HepG2 (cell line): ENCODE data around the gene EWSR1. TPM values are rescaled to one million over a fixed set of nuclear protein-coding genes. Genes with fewer than 3 reads are reported as not detected.

ENCODE experiments used
- ATAD3A ChIP-seq: sonication (generic); formaldehyde crosslinking; IDR thresholded peaks from 2 replicates; pipeline ENCODE4 v1.4.0; 2020; ENCODE audit warnings: missing genetic modification reagents
- LCORL ChIP-seq, 2 experiments: fragments of 450-650 bp in 1 of 2; sonication (generic) in 1 of 2; formaldehyde crosslinking in 1 of 2; IDR thresholded peaks; 2 replicates each; pipeline versions ENCODE4 v1.5.0 to v1.6.1; 2017 to 2020; ENCODE audit warnings: antibody characterized with exemption in 1 of 2, missing genetic modification reagents in 1 of 2
- NAIF1 ChIP-seq: sonication (generic); formaldehyde crosslinking; IDR thresholded peaks from 2 replicates; pipeline ENCODE4 v1.5.0; 2020; ENCODE audit warnings: mild to moderate bottlenecking, missing genetic modification reagents, borderline replicate concordance
- NRL ChIP-seq: sonication (generic); formaldehyde crosslinking; IDR thresholded peaks from 2 replicates; pipeline ENCODE4 v1.5.0; 2020; ENCODE audit warnings: missing genetic modification reagents, mild to moderate bottlenecking, moderate library complexity, borderline replicate concordance
- POLR2A ChIP-seq, 2 experiments: IDR thresholded peaks; 2 replicates each; pipeline ENCODE4 v1.6.1; 2011; ENCODE audit warnings: low read depth in 2 of 2, low read length in 2 of 2, mild to moderate bottlenecking in 1 of 2, moderate library complexity in 1 of 2; ENCODE audit not compliant: insufficient read depth in 1 of 2
- SRSF4 ChIP-seq: fragments of 200-400 bp; formaldehyde crosslinking; IDR thresholded peaks from one replicate; pipeline ENCODE4 v1.6.1; 2018; ENCODE audit warnings: mild to moderate bottlenecking, low read depth, low read length, moderate library complexity; ENCODE audit not compliant: poor library complexity, severe bottlenecking
- SRSF9 ChIP-seq: fragments of 200-400 bp; formaldehyde crosslinking; IDR thresholded peaks from 2 replicates; pipeline ENCODE4 v1.6.1; 2018; ENCODE audit warnings: borderline replicate concordance, mild to moderate bottlenecking, low read depth, low read length; ENCODE audit not compliant: insufficient read depth, poor library complexity, severe bottlenecking
- TBP ChIP-seq: sonication (generic); formaldehyde crosslinking; IDR thresholded peaks from 2 replicates; pipeline ENCODE4 v1.5.0; 2020; ENCODE audit warnings: missing genetic modification reagents
- TOE1 ChIP-seq: sonication (generic); formaldehyde crosslinking; IDR thresholded peaks from 2 replicates; pipeline ENCODE4 v1.4.0; 2020; ENCODE audit warnings: mild to moderate bottlenecking, missing genetic modification reagents
- ZFY ChIP-seq: sonication (generic); formaldehyde crosslinking; IDR thresholded peaks from 2 replicates; pipeline ENCODE4 v1.4.0; 2020; ENCODE audit warnings: missing genetic modification reagents
- ZNF143 ChIP-seq: sonication (generic); formaldehyde crosslinking; IDR thresholded peaks from 2 replicates; pipeline ENCODE4 v1.4.0; 2020; ENCODE audit warnings: missing genetic modification reagents
- ZNF446 ChIP-seq: sonication (generic); formaldehyde crosslinking; IDR thresholded peaks from 2 replicates; pipeline ENCODE4 v1.5.0; 2020; ENCODE audit warnings: mild to moderate bottlenecking, missing genetic modification reagents
- ZNF530 ChIP-seq: sonication (generic); formaldehyde crosslinking; IDR thresholded peaks from 2 replicates; pipeline ENCODE4 v1.5.0; 2020; ENCODE audit warnings: low read depth, mild to moderate bottlenecking, missing genetic modification reagents
- ZNF558 ChIP-seq: sonication (generic); formaldehyde crosslinking; IDR thresholded peaks from 2 replicates; pipeline ENCODE4 v1.9.0; 2022; ENCODE audit warnings: mild to moderate bottlenecking, missing genetic modification reagents, borderline replicate concordance
- ZNF567 ChIP-seq: sonication (generic); formaldehyde crosslinking; IDR thresholded peaks from 2 replicates; pipeline ENCODE4 v1.8.1; 2023; ENCODE audit warnings: mild to moderate bottlenecking, missing genetic modification reagents, borderline replicate concordance
- ZNF878 ChIP-seq: sonication (generic); formaldehyde crosslinking; IDR thresholded peaks from 2 replicates; pipeline ENCODE4 v1.8.1; 2023; ENCODE audit warnings: mild to moderate bottlenecking, missing genetic modification reagents, moderate library complexity
- ZSCAN31 ChIP-seq: sonication (generic); formaldehyde crosslinking; IDR thresholded peaks from 2 replicates; pipeline ENCODE4 v1.5.0; 2020; ENCODE audit warnings: low read depth, mild to moderate bottlenecking, missing genetic modification reagents
- polyA plus RNA-seq, 8 experiments: library from polyadenylated mRNA; depleted of rRNA in 3 of 8; stranded (reverse) in 7 of 8; unstranded in 1 of 8; fragments of >200 nt; fragmentation: Illumina TruSeq in 4 of 8; extraction: Trizol in 4 of 8; gene quantifications; 2 replicates each; pipeline versions ENCODE4 v1.2.1 to v1.2.3, GENCODE V29; 2011 to 2016; ENCODE audit warnings: low read depth in 4 of 8, missing spikeins in 1 of 8, mixed read lengths in 1 of 8; ENCODE audit not compliant: insufficient read depth in 1 of 8
- total RNA-seq, 5 experiments: library from RNA; depleted of rRNA; stranded (reverse); fragments of >200 nt; fragmentation: Illumina TruSeq; extraction: Trizol; gene quantifications; 2 replicates each; pipeline ENCODE4 v1.2.3, GENCODE V29; 2016; ENCODE audit warnings: low read depth in 1 of 5
- TF ChIP-seq, protein P1 (sequence below): sonication (generic); formaldehyde crosslinking; IDR thresholded peaks from 2 replicates; pipeline ENCODE4 v1.5.0; 2020; ENCODE audit warnings: mild to moderate bottlenecking, missing genetic modification reagents
- TF ChIP-seq, protein P2 (sequence below): sonication (generic); formaldehyde crosslinking; IDR thresholded peaks from 2 replicates; pipeline ENCODE4 v1.4.0; 2020; ENCODE audit warnings: missing genetic modification reagents
- TF ChIP-seq, protein P3 (sequence below): sonication (generic); formaldehyde crosslinking; IDR thresholded peaks from 2 replicates; pipeline ENCODE4 v1.4.0; 2020; ENCODE audit warnings: missing genetic modification reagents
- TF ChIP-seq, protein P4 (sequence below): IDR thresholded peaks from 2 replicates; pipeline ENCODE4 v1.6.1; 2018; ENCODE audit warnings: missing genetic modification reagents
- TF ChIP-seq, protein P5 (sequence below): sonication (generic); formaldehyde crosslinking; IDR thresholded peaks from 2 replicates; pipeline ENCODE4 v1.9.0; 2021; ENCODE audit warnings: missing genetic modification reagents, borderline replicate concordance

EWSR1 gene
- total and polyA plus RNA-seq, 2 of the 13 experiments (the other 11 are each of a cell fraction or from before 2014, with no cell fraction given), result 211 to 326 TPM

DNA sequence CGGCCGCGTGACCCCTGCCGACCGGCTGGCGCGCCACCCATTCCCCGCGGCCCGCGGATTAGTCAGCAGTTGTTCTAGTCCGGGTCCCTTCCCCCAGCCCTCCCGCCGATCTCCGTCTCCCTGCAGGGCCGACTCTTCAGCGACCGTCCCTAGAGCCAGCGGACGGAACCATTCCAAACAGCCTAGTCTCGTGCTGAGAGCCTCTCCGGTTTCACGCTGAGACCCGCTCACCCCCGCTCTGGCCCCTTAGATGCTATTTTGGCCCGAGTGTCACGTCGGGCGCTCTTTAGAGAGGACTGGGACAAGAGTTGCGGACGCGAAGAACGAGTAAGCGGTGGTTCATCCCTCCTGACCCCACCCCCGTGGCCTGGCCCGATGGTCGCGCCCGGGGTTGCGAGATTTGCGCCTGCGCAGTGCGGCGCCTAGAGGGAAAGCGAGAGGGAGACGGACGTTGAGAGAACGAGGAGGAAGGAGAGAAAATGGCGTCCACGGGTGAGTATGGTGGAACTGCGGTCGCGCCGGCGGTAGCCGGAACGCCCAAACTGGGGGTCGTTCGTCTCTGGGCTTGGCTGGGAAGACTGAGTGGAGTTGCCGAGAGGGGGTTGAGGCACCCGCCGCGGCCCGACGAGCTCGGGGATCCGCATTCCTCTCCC, at the start of gene EWSR1, which contains the start of gene RHBDD3 (continued):
- TF ChIP-seq, protein P1, sequence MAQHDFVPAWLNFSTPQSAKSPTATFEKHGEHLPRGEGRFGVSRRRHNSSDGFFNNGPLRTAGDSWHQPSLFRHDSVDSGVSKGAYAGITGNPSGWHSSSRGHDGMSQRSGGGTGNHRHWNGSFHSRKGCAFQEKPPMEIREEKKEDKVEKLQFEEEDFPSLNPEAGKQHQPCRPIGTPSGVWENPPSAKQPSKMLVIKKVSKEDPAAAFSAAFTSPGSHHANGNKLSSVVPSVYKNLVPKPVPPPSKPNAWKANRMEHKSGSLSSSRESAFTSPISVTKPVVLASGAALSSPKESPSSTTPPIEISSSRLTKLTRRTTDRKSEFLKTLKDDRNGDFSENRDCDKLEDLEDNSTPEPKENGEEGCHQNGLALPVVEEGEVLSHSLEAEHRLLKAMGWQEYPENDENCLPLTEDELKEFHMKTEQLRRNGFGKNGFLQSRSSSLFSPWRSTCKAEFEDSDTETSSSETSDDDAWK (CRISPR knock-in tag), result no peak
- TF ChIP-seq, protein P2, sequence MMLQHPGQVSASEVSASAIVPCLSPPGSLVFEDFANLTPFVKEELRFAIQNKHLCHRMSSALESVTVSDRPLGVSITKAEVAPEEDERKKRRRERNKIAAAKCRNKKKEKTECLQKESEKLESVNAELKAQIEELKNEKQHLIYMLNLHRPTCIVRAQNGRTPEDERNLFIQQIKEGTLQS (CRISPR knock-in tag), result peak; percentile 36; the same call in 1 of the 2 replicates
- TF ChIP-seq ZNF446 (CRISPR knock-in tag) (no peak; the same call in 1 of the 2 replicates), SRSF4 (no peak), ZNF143 (CRISPR knock-in tag) (0 out of 2 replicates have a peak, but pooled peaks have one; percentile 6), SRSF9 (no peak), NRL (CRISPR knock-in tag) (peak; percentile 46), ZNF558 (CRISPR knock-in tag) (0 out of 2 replicates have a peak, but pooled peaks have one; percentile 52), LCORL (IDR thresholded peaks at IDR 0.05) (no peak), LCORL (CRISPR knock-in tag; IDR thresholded peaks at IDR 0.05) (no peak; the same call in 1 of the 2 replicates), TBP (CRISPR knock-in tag) (no peak), ZNF878 (CRISPR knock-in tag) (no peak; the same call in 1 of the 2 replicates), ZNF530 (CRISPR knock-in tag) (no peak), ZNF567 (peak; percentile 41; the same call in 1 of the 2 replicates), POLR2A (IDR thresholded peaks at IDR 0.05; ENCODE audit: insufficient read depth in 1 of 2, low read depth in 2 of 2, low read length in 2 of 2) (peak; percentile 84 to 88), NAIF1 (CRISPR knock-in tag) (peak; percentile 5; the same call in 1 of the 2 replicates), ZSCAN31 (CRISPR knock-in tag) (0 out of 2 replicates have a peak, but pooled peaks have one; percentile 6), ATAD3A (CRISPR knock-in tag) (no peak), TOE1 (CRISPR knock-in tag) (no peak), ZFY (CRISPR knock-in tag) (no peak)
- TF ChIP-seq, protein P3, sequence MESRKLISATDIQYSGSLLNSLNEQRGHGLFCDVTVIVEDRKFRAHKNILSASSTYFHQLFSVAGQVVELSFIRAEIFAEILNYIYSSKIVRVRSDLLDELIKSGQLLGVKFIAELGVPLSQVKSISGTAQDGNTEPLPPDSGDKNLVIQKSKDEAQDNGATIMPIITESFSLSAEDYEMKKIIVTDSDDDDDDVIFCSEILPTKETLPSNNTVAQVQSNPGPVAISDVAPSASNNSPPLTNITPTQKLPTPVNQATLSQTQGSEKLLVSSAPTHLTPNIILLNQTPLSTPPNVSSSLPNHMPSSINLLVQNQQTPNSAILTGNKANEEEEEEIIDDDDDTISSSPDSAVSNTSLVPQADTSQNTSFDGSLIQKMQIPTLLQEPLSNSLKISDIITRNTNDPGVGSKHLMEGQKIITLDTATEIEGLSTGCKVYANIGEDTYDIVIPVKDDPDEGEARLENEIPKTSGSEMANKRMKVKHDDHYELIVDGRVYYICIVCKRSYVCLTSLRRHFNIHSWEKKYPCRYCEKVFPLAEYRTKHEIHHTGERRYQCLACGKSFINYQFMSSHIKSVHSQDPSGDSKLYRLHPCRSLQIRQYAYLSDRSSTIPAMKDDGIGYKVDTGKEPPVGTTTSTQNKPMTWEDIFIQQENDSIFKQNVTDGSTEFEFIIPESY (CRISPR knock-in tag), result no peak
- TF ChIP-seq, protein P4, sequence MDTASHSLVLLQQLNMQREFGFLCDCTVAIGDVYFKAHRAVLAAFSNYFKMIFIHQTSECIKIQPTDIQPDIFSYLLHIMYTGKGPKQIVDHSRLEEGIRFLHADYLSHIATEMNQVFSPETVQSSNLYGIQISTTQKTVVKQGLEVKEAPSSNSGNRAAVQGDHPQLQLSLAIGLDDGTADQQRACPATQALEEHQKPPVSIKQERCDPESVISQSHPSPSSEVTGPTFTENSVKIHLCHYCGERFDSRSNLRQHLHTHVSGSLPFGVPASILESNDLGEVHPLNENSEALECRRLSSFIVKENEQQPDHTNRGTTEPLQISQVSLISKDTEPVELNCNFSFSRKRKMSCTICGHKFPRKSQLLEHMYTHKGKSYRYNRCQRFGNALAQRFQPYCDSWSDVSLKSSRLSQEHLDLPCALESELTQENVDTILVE (CRISPR knock-in tag), result no peak
- TF ChIP-seq, protein P5, sequence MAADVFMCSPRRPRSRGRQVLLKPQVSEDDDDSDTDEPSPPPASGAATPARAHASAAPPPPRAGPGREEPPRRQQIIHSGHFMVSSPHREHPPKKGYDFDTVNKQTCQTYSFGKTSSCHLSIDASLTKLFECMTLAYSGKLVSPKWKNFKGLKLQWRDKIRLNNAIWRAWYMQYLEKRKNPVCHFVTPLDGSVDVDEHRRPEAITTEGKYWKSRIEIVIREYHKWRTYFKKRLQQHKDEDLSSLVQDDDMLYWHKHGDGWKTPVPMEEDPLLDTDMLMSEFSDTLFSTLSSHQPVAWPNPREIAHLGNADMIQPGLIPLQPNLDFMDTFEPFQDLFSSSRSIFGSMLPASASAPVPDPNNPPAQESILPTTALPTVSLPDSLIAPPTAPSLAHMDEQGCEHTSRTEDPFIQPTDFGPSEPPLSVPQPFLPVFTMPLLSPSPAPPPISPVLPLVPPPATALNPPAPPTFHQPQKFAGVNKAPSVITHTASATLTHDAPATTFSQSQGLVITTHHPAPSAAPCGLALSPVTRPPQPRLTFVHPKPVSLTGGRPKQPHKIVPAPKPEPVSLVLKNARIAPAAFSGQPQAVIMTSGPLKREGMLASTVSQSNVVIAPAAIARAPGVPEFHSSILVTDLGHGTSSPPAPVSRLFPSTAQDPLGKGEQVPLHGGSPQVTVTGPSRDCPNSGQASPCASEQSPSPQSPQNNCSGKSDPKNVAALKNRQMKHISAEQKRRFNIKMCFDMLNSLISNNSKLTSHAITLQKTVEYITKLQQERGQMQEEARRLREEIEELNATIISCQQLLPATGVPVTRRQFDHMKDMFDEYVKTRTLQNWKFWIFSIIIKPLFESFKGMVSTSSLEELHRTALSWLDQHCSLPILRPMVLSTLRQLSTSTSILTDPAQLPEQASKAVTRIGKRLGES (CRISPR knock-in tag), result no peak
